Stimulated activated CD4-positive, alpha-beta T cell treated with anti-CD3 and anti-CD28 coated beads, Interleukin-4, amount 100 ng/mL, for 4 hours (primary cell): ENCODE data around the gene RERE.

Source experiments
- DNase-seq, 2 experiments: peaks; one replicate each; pipeline ENCODE4 v3.0.0-alpha.2; 2020

Gene RERE

GRCh38 chr1:8370046-8370881 is 447.2 kb downstream of the RERE start:
- no peak for DNase-seq

- no peak for DNase-seq
Observed at GRCh38 chr1:8368956-8369639, 448.3 kb downstream of the RERE start.

DNA sequence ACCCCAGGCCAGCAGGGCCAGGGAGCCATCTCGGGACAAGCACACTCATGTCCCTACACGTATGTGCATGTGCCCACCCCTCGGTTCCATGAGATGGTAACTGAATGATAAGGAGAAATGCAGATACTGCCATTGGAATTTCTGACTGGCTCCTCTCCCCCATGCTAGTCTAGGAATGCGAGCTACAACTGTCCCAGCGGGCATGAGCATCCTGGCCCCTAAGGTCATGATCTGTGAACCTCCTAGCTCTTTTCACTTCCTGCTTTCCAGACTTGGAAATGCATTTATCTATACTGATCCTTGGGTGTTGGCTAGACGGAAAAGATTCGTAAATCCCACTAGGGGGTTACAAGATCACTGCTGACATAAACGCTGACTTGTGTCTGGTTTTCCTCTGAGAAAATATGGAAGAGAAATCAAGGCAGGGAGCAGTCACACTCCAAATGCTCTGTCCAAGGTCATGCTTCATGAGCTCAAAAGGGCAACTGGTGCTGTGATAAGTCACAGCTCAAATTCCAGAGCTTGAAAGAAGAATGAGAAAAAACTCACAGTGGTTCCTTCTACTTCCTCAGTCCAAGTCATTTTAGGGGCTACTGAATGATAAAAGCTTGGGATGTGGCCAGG is 449.8 kb downstream of the RERE start:
- DNase-seq, result no peak

DNA sequence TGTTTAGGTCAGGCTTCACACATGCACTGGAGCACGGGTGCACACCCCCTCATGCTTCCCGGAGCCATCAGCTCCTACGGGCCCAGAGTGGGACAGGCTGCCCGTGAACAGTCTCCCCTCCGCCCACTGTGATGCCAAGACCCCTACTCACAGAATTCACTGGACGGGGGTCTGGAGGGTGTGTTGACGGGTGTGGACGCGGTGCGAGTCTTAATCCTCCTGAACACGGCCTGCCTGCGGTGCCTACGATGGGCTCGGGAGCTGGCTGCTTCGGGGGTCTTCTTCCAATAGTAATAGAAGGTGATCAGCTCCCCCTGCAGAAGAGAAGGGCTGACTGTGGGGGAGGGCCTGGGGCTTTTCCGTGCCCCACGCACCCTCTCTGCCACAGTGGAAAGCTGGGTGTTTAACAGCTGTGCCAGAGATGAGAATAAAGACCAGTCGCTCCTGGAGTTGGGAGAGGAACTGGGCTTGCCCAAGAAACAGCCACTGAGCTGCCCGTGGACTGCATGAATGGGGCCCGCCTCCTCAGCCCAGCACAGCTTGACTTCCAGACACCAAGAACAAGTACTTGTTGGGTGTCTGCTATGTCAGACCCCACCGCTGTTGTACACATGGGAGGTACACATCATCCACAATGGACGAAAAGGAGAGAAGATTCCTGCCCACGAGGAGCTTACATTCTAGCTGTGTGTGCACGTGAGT is 451.6 kb downstream of the RERE start:
- DNase-seq, result no peak

- no peak for DNase-seq
Observed at GRCh38 chr1:8364528-8365442, 452.7 kb downstream of the RERE start.

GRCh38 chr1:8363767-8364301 is 453.6 kb downstream of the RERE start:
- no peak for DNase-seq

DNA sequence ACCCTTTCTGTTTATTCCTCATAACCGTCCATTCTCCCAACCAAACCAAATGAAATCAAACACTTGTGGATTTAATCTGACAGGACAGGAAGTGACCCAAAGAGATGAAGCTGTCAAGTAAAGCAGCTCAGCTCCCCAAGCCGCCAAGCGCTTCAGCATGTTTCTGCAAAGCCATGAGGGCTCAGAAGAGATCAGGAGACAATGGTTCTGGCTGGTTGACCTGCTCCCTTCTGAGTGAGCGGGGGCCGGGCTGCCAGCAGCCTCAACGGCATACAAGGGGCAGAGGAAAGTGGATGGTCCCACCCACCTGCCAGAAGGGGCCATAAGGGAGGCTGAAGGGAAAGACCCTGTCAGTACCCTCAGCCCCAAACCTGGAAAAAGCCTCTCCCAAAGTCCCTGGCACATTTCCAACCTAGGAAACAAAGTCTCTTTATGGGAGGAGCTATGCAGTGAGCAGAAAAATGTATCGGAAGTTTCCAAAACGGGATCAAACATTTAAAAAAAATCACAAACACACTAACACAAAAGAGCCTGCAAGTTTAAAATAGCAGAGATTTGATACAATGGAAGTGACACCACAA is 454.2 kb downstream of the RERE start:
- no peak for DNase-seq

DNA sequence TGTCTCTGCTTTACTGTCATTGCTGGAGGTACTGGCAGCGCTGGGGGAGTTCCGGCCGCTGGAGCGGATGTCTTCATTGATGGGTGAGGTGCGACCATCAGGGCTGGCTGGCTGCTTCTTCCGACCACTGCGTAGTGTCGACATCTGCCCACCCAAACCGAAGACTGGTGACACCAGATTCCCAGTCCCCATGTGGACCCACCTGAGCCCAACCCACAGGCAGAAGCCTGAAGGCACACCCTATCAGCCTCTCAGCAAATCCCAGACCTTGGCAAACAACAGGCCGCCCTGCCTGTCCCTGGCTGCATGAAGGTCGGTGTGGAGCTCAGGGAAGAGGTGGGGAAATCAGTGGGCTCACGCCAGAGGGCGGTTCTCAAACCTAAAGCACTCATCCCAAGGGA is 454.7 kb downstream of the RERE start:
- no peak for DNase-seq

- no peak for DNase-seq
Observed at GRCh38 chr1:8361198-8361849, 456.1 kb downstream of the RERE start.

DNA sequence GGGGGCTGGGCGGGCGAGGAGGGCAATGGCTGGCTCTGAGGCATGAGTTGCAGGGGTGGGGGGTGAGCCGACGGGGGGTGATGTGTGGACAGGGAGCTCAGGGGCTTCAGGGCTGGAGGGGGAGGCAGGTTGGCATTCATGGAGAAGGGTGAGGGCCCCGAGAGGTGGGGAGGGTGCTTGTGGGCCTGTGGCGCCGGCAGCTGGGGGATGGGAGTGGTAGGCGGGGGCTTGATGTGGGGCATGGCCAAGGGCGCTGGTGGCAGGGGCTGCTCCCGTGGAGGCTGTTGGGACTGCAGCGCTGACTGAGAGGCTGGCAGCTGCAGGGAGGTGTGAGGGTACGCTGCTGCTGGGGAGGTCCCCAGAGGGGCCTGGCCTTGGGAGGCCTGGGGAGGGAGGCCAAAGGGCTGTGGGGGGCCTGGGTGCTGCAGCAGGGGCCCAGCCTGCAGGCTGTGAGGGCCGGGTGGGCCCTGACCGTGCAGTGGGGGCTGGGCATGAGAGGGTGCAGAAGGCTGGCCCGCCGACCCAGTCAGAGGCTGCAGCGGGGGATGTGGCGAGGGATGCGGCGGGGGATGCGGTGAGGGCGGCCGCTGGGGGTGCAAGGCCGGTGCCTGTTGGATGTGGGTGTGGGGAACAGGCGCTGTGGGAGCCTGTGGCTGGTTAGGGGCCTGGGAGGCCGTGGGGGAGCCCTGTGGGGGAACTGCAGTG is 456.8 kb downstream of the RERE start:
- no peak for DNase-seq

- no peak for DNase-seq
Observed at GRCh38 chr1:8359617-8360481, 457.6 kb downstream of the RERE start.

GRCh38 chr1:8358897-8359616 is 458.4 kb downstream of the RERE start:
- no peak for DNase-seq

GRCh38 chr1:8358241-8358896 is 459.1 kb downstream of the RERE start:
- no peak for DNase-seq

DNA sequence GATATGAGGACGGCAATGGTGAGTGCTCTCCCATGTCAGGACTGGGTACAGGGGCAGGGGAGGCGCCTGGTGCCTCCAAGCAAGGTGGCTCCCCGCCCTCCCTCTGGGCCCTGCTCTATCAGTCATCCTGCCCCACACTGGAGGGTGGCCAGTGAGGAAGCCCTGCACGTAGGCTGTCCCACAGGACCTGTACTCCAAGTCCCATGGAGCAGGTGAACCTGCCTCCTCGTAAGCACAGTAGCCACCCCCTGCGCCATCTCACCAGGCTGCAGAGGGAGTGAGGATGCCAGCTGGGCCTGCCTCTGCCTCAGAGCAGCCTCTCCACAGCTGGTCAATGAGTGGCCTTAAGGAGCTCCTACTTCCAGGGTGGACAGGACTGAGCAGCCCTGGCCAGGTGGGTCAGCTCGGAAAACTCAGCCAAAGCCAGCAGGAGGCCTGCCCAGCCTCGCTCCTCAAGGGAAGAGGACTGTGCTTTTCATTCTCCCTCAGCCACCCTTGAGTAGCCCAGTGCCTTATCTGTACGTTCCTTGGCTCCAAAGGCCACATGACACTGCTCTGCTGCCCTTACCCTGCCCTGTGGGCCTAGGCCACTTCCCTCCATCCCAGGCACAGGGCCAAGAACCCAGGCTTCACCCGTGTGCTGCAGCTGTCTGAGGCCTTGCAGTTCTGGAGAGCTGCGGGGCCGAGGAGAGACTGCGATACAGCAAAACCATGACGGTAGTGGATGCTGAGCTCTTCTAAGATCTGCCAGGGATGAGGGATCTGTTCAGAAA is 459.9 kb downstream of the RERE start:
- DNase-seq, result no peak

DNA sequence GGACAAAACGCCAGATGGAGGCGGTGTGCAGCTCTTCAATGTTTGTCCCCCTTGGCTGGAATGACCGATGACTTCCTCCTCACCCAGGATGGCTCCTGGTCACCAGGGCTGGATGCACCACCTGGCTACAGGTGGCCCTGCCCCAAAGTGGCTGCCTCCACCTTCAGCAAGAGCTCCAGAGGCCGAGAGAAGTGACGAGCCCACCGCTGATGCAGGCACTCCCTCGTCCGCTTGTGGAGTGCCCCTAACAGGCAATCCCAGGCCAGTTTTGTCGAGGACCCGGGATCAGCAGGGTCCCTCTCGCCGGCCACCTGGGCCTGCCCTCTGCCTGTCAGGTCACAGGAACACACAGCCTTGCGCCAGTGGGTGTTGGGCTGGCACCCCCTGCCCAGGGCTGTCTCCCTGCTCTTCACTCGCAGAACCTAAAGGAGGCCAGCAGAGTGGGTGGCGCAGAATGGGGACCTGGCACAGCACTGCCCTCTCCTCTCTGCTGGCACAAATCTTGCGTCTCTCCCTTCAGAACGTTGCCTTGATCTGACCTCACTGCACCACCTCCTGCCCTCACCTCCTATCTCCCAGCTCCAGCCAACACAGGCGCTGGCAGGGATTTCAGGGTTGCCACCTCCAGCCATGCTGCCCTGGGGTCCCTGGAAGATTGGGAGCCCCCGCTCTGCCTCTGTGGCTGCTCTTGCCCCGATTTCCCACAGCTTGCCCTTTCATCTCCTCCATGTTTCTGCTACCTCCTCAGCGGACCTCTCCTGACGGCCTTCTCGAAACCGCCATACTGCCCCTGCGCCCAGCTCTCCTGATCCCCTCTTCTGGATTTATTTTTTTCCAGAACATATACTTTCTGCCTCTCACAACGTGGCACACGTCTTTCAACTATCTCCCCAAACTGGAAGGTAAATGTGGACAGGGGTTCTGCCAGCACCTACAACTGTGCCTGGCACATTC is 460.9 kb downstream of the RERE start:
- no peak for DNase-seq
